GM23338 (cell line): ENCODE data around the gene UNC5B. TPM values are rescaled to one million over a fixed set of nuclear protein-coding genes. Genes with fewer than 3 reads are reported as not detected.

Experiments
- ATAC-seq: fragments of 200-7000 bp; cut with Tn5 transposase; 3 replicates; pipeline ENCODE4 v1.9.1; 2020
- DNase-seq: peaks from one replicate; pipeline ENCODE4 v3.0.0-alpha.2; 2015; ENCODE audit warnings: low spot score
- H2AFZ ChIP-seq: fragments of 200-600 bp; sonication (generic); 2 replicates; pipeline ENCODE4 v1.8.0; 2016; ENCODE audit warnings: antibody characterized with exemption, mild to moderate bottlenecking, moderate library complexity
- H3F3A ChIP-seq: fragments of 200-600 bp; sonication (generic); replicated peaks from 2 replicates; pipeline ENCODE4 v1.8.0; 2017; ENCODE audit warnings: antibody characterized with exemption, mixed run types, low read depth
- H3K27ac ChIP-seq: fragments of 200-600 bp; sonication (generic); 2 replicates; pipeline ENCODE4 v1.6.1; 2016; ENCODE audit warnings: low read depth
- H3K27me3 ChIP-seq: fragments of 200-600 bp; sonication (generic); 2 replicates; pipeline ENCODE4 v1.8.0; 2016; ENCODE audit warnings: mild to moderate bottlenecking, mixed run types, moderate library complexity; ENCODE audit not compliant: insufficient read depth
- H3K36me3 ChIP-seq: fragments of 200-600 bp; sonication (generic); 2 replicates; pipeline ENCODE4 v1.8.0; 2016; ENCODE audit warnings: mild to moderate bottlenecking; ENCODE audit not compliant: insufficient read depth
- H3K4me1 ChIP-seq: fragments of 200-600 bp; sonication (generic); 2 replicates; pipeline ENCODE4 v1.8.0; 2016; ENCODE audit warnings: mild to moderate bottlenecking, moderate library complexity; ENCODE audit not compliant: insufficient read depth
- H3K4me2 ChIP-seq: fragments of 200-600 bp; sonication (generic); 2 replicates; pipeline ENCODE4 v1.7.1; 2017; ENCODE audit warnings: mixed run types
- H3K4me3 ChIP-seq: fragments of 200-600 bp; sonication (generic); 2 replicates; pipeline ENCODE4 v1.6.1; 2016; ENCODE audit warnings: mixed run types
- H3K79me2 ChIP-seq: fragments of 200-600 bp; sonication (generic); replicated peaks from 2 replicates; pipeline ENCODE4 v1.8.0; 2017; ENCODE audit warnings: mild to moderate bottlenecking; ENCODE audit not compliant: insufficient read depth
- H3K9me2 ChIP-seq: fragments of 200-600 bp; sonication (generic); 2 replicates; pipeline ENCODE4 v1.8.0; 2017; ENCODE audit not compliant: insufficient read depth
- H4K20me1 ChIP-seq: fragments of 200-600 bp; sonication (generic); replicated peaks from 2 replicates; pipeline ENCODE4 v1.8.0; 2017; ENCODE audit warnings: mild to moderate bottlenecking; ENCODE audit not compliant: insufficient read depth
- H3K27ac Mint-ChIP-seq: 2 replicates; pipeline ENCODE4 v1.8.0; 2020; ENCODE audit warnings: inconsistent platforms, mild to moderate bottlenecking, moderate library complexity, mixed read lengths
- H3K27me3 Mint-ChIP-seq: 3 replicates; pipeline ENCODE4 v1.8.0; 2022; ENCODE audit warnings: low read depth, mild to moderate bottlenecking, moderate library complexity, mixed read lengths, inconsistent platforms; ENCODE audit not compliant: insufficient read depth, poor library complexity
- H3K36me3 Mint-ChIP-seq: 3 replicates; pipeline ENCODE4 v1.8.0; 2021; ENCODE audit warnings: low read depth, mild to moderate bottlenecking, inconsistent platforms, moderate library complexity, mixed read lengths
- H3K4me1 Mint-ChIP-seq: 3 replicates; pipeline ENCODE4 v1.8.0; 2020; ENCODE audit warnings: mild to moderate bottlenecking, inconsistent platforms, mixed read lengths
- H3K4me3 Mint-ChIP-seq: 3 replicates; pipeline ENCODE4 v1.8.0; 2021; ENCODE audit warnings: moderate library complexity, mild to moderate bottlenecking, inconsistent platforms, mixed read lengths
- H3K9me3 Mint-ChIP-seq: 3 replicates; pipeline ENCODE4 v1.8.0; 2020; ENCODE audit warnings: moderate library complexity, mild to moderate bottlenecking, inconsistent platforms, mixed read lengths
- CREB1 ChIP-seq: fragments of 250-450 bp; sonication (Bioruptor Pico); IDR thresholded peaks from 2 replicates; pipeline ENCODE4 v1.5.0; 2020; ENCODE audit warnings: low read depth, mild to moderate bottlenecking, moderate library complexity
- ETS1 ChIP-seq: IDR thresholded peaks from 2 replicates; pipeline ENCODE4 v1.6.1; 2016; ENCODE audit warnings: antibody characterized with exemption
- EZH2 ChIP-seq: fragments of 200-600 bp; sonication (generic); IDR thresholded peaks from one replicate; pipeline ENCODE4 v1.8.0; 2017; ENCODE audit warnings: antibody characterized with exemption, mild to moderate bottlenecking, low read depth; ENCODE audit not compliant: unreplicated experiment
- EZH2phosphoT487 ChIP-seq: fragments of 200-600 bp; sonication (generic); IDR thresholded peaks from one replicate; pipeline ENCODE4 v1.8.1; 2018; ENCODE audit warnings: antibody characterized with exemption; ENCODE audit not compliant: unreplicated experiment
- JUNB ChIP-seq: IDR thresholded peaks from one replicate; pipeline ENCODE4 v1.6.1; 2016; ENCODE audit warnings: antibody characterized with exemption; ENCODE audit not compliant: unreplicated experiment
- NANOG ChIP-seq: IDR thresholded peaks from 2 replicates; pipeline ENCODE4 v1.6.1; 2016; ENCODE audit warnings: antibody characterized with exemption, borderline replicate concordance
- POLR2AphosphoS5 ChIP-seq: IDR thresholded peaks from 2 replicates; pipeline ENCODE4 v1.6.1; 2016; ENCODE audit warnings: antibody characterized with exemption, low read depth
- REST ChIP-seq: IDR thresholded peaks from one replicate; pipeline ENCODE4 v1.6.1; 2018; ENCODE audit warnings: antibody characterized with exemption; ENCODE audit not compliant: unreplicated experiment
- STAT1 ChIP-seq: IDR thresholded peaks from one replicate; pipeline ENCODE4 v1.6.1; 2016; ENCODE audit warnings: antibody characterized with exemption; ENCODE audit not compliant: unreplicated experiment
- ZNF114 ChIP-seq: fragments of 250-450 bp; sonication (Bioruptor Pico); IDR thresholded peaks from 2 replicates; pipeline ENCODE4 v1.5.0; 2020; ENCODE audit warnings: mild to moderate bottlenecking, moderate library complexity
- ZNF331 ChIP-seq: fragments of 250-450 bp; sonication (Bioruptor Pico); IDR thresholded peaks from 2 replicates; pipeline ENCODE4 v1.5.0; 2020; ENCODE audit warnings: low read depth, mild to moderate bottlenecking, moderate library complexity
- polyA plus RNA-seq: library from polyadenylated mRNA; unstranded; fragments of >200 nt; fragmentation: Nextera tagmentation; extraction: Ambion mirVana; gene quantifications from 2 replicates; pipeline ENCODE4 v1.2.1, GENCODE V29; 2016
- total RNA-seq: library from RNA; depleted of rRNA; stranded (reverse); fragments of >200 nt; shearing (Covaris generic); gene quantifications from 2 replicates; pipeline ENCODE4 v1.2.3, GENCODE V29; 2014
- TF ChIP-seq, protein P1 (sequence below): fragments of 250-450 bp; sonication (Bioruptor Pico); IDR thresholded peaks from 2 replicates; pipeline ENCODE4 v1.5.0; 2020; ENCODE audit warnings: mild to moderate bottlenecking, moderate library complexity
- TF ChIP-seq, protein P2 (sequence below), 2 experiments: fragments of 200-600 bp in 1 of 2; sonication (generic) in 1 of 2; conservative IDR thresholded peaks; 2 replicates each; pipeline versions ENCODE4 v1.5.1 to v1.6.1; 2016 to 2017; ENCODE audit warnings: antibody characterized with exemption in 2 of 2, low read depth in 2 of 2, mild to moderate bottlenecking in 2 of 2, moderate library complexity in 1 of 2

The UNC5B gene
- total and polyA plus RNA-seq, 2 experiments from 2014 or later, result 8.0 to 31.2 TPM

- Histone ChIP-seq H3K4me2 (no peak overlapping the region), H3K4me1 (peaks cover 35% of the 10 kb centered on the region), H3F3A (peaks cover 7% of the 10 kb centered on the region), H3K36me3 (no peaks in the 10 kb centered on the region), H3K79me2 (peaks cover 35% of the 10 kb centered on the region), H3K27ac (no peak overlapping the region), H3K27me3 (no peaks in the 10 kb centered on the region), H3K4me3 (no peak overlapping the region), H4K20me1 (no peaks in the 10 kb centered on the region; the same call in 1 of the 2 replicates), H3K9me2 (no peaks in the 10 kb centered on the region), H2AFZ (no peak overlapping the region)
- ATAC-seq (no peak), DNase-seq (no peak)
- Mint-ChIP-seq H3K4me1 (peaks cover 61% of the 10 kb centered on the region), H3K9me3 (no peaks in the 10 kb centered on the region; the same call in 2 of the 3 replicates), H3K27me3 (peaks cover 17% of the 10 kb centered on the region), H3K27ac (peak overlapping the region; percentile 80), H3K36me3 (no peaks in the 10 kb centered on the region; the same call in 2 of the 3 replicates), H3K4me3 (no peak overlapping the region)
- TF ChIP-seq NANOG (no peak), JUNB (no peak), ETS1 (no peak), STAT1 (no peak), EZH2 (no peak), CREB1 (CRISPR knock-in tag) (no peak), EZH2phosphoT487 (no peak), REST (no peak), ZNF114 (CRISPR knock-in tag) (no peak), POLR2AphosphoS5 (no peak), ZNF331 (CRISPR knock-in tag) (no peak)
- TF ChIP-seq, protein P1, sequence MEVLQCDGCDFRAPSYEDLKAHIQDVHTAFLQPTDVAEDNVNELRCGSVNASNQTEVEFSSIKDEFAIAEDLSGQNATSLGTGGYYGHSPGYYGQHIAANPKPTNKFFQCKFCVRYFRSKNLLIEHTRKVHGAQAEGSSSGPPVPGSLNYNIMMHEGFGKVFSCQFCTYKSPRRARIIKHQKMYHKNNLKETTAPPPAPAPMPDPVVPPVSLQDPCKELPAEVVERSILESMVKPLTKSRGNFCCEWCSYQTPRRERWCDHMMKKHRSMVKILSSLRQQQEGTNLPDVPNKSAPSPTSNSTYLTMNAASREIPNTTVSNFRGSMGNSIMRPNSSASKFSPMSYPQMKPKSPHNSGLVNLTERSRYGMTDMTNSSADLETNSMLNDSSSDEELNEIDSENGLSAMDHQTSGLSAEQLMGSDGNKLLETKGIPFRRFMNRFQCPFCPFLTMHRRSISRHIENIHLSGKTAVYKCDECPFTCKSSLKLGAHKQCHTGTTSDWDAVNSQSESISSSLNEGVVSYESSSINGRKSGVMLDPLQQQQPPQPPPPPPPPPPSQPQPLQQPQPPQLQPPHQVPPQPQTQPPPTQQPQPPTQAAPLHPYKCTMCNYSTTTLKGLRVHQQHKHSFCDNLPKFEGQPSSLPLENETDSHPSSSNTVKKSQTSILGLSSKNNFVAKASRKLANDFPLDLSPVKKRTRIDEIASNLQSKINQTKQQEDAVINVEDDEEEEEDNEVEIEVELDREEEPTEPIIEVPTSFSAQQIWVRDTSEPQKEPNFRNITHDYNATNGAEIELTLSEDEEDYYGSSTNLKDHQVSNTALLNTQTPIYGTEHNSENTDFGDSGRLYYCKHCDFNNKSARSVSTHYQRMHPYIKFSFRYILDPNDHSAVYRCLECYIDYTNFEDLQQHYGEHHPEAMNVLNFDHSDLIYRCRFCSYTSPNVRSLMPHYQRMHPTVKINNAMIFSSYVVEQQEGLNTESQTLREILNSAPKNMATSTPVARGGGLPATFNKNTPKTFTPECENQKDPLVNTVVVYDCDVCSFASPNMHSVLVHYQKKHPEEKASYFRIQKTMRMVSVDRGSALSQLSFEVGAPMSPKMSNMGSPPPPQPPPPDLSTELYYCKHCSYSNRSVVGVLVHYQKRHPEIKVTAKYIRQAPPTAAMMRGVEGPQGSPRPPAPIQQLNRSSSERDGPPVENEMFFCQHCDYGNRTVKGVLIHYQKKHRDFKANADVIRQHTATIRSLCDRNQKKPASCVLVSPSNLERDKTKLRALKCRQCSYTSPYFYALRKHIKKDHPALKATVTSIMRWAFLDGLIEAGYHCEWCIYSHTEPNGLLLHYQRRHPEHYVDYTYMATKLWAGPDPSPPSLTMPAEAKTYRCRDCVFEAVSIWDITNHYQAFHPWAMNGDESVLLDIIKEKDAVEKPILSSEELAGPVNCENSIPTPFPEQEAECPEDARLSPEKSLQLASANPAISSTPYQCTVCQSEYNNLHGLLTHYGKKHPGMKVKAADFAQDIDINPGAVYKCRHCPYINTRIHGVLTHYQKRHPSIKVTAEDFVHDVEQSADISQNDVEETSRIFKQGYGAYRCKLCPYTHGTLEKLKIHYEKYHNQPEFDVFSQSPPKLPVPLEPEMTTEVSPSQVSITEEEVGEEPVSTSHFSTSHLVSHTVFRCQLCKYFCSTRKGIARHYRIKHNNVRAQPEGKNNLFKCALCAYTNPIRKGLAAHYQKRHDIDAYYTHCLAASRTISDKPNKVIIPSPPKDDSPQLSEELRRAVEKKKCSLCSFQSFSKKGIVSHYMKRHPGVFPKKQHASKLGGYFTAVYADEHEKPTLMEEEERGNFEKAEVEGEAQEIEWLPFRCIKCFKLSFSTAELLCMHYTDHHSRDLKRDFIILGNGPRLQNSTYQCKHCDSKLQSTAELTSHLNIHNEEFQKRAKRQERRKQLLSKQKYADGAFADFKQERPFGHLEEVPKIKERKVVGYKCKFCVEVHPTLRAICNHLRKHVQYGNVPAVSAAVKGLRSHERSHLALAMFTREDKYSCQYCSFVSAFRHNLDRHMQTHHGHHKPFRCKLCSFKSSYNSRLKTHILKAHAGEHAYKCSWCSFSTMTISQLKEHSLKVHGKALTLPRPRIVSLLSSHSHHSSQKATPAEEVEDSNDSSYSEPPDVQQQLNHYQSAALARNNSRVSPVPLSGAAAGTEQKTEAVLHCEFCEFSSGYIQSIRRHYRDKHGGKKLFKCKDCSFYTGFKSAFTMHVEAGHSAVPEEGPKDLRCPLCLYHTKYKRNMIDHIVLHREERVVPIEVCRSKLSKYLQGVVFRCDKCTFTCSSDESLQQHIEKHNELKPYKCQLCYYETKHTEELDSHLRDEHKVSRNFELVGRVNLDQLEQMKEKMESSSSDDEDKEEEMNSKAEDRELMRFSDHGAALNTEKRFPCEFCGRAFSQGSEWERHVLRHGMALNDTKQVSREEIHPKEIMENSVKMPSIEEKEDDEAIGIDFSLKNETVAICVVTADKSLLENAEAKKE (CRISPR knock-in tag), result no peak
- TF ChIP-seq, protein P2, sequence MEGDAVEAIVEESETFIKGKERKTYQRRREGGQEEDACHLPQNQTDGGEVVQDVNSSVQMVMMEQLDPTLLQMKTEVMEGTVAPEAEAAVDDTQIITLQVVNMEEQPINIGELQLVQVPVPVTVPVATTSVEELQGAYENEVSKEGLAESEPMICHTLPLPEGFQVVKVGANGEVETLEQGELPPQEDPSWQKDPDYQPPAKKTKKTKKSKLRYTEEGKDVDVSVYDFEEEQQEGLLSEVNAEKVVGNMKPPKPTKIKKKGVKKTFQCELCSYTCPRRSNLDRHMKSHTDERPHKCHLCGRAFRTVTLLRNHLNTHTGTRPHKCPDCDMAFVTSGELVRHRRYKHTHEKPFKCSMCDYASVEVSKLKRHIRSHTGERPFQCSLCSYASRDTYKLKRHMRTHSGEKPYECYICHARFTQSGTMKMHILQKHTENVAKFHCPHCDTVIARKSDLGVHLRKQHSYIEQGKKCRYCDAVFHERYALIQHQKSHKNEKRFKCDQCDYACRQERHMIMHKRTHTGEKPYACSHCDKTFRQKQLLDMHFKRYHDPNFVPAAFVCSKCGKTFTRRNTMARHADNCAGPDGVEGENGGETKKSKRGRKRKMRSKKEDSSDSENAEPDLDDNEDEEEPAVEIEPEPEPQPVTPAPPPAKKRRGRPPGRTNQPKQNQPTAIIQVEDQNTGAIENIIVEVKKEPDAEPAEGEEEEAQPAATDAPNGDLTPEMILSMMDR (conservative IDR thresholded peaks at IDR 0.05; ENCODE audit: low read depth in 2 of 2), result no peak
Observed at GRCh38 chr10:71272056-71272771, 59.8 kb downstream of the UNC5B start.
